ENCODE data around the gene TAF1B.

Gene TAF1B

DNA sequence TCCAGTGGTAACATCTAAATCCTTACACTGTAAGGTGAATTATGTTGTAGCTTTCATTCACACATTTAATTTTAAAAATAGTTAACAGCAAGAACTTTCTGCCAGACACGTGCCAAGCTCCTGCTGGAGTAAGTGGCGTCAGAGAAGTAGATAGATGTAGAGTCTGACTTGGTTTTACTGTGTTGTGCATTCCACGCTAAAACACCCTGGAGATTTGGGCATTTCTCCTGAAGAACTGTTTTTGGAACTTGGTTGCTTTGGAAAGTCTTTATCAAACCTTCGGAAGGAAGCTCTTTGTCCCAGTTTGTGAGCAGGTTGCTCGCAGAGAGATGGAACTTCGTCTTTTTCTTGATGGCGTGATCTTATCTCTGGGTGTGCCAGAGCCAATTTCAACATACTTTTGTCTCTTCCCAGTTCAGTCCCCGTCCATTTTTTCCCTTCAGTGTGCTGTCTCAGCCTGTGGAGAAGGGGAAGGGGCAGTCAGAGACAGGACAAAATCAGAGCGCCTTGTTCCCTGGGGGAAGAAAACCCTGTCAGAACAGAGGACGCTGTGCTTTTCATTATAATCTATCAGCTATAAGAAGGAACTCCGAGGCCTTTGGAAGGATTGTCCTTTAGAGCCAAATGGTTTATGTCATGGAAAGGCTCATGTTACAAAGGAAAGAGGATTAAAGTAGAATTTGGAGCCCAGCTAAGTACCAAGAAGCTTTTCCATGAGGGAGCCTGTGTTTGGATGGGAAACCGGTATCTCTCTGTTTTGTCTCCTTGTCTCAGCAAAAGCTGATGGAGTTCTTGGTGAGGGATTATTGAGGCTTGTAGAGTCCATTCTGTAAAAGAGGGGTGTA is 127.1 kb downstream of the TAF1B start:
- no peak for DNase-seq

DNA sequence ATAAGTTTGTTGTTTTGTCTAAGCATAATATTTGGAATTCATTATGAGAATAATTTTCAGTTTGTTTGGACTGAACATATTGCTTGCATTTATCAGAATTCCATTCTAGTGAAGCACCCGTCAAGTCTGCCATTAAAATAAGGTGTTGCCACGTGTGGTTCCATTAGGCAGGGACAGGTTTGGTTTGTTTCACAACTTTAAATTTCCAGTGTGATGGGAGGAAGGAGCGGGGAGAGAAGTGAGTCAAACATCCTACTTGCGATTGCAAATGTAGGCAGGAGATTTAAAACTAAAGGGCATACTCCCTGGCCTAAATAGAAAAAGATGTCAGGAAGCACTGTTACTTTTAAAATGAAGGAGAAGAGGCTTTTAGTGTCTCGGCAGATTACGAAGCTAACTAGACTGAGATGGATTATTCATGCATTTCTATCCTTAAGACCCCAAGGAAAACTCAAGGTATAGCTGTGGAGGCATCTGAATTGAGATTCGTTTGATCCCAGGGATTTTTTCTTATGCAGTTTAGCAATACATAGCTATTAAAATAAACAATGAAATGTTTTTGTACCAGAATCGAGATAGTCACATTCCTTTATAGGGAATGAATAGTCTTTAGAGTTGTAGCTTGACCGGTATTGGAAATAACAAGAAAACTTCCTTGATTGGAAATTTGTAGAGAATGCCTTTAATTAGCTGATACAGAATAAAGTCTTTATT is 128.0 kb downstream of the TAF1B start:
- no peak for DNase-seq

DNA sequence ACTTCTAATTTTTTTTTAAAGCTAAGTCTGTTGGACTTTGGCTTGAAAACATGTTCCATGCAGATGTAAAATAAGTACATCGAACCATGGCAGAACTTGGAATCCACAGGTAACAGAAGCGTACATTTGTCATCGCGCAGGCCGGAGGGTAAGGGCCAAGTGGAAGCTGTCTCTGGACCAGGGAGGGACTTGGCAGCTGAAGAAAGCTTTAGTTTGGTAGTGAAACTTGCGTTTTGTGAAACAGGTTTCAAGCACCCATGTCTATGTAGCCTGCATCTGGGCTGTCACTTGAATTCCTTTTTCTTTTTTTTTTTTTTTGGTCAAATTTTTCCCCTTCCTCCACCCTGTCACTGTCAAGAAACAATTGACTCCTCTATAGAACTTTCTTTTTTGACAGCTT is 128.6 kb downstream of the TAF1B start:
- DNase-seq, result no peak

DNA sequence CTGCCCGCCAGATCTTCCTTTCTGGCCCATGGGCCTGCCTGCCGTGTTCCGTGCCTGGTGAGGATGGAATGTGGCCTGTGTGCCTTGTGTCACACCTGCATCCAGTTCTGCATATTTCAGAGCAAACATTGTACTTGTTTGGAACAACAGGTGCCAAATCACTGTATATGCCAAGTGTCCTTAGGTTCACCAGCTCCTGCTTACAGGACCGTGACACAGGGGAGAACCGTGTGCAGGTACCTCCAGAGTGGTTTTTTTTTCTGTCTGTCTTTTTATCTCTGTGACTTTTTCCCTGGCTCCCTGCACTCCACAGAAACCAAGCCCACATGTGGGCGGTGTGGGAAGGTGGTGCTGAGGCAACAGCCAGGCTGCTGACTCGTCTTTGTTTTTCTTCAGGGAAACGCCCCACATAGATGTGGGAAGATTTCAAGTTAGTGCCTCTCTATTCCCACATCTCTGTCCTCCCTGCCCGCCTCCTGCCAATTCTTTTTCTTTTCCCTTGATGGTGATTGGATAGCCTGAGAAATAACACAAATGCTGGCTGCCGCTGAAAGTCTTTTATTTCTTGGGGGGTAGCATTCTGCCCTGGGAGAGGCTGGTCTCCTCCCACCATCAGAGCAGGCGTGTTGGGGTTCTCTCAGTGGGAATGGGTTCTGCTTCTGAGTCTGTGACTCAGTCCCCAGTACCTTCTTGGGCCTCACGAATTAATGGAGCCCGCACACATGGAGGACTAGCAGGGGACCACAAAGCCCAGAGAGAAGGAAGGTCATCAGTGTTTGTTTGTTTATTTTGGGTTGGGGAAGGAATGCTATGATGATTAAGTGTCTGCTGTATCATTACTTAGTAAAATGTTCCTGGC is 129.6 kb downstream of the TAF1B start:
- no peak for DNase-seq

DNA sequence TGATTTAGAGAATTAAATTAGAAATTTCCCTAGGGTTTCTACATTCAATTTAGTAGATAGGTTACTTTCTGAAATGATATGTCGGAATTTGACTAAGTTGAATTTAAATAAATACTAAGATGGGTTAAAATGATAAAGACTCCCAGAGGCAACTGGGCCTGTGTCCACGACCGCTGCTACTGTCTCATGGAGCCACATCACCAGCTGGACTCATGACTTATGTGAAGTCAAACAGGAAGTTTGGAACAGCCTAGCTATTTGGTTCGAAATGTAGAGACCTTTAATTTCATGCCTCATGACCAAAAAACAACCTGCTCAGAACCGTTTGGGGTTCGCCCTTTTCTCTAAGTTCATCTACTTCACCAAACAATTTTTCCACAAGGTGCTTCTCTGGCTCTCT is 130.4 kb downstream of the TAF1B start:
- DNase-seq, result no peak

DNA sequence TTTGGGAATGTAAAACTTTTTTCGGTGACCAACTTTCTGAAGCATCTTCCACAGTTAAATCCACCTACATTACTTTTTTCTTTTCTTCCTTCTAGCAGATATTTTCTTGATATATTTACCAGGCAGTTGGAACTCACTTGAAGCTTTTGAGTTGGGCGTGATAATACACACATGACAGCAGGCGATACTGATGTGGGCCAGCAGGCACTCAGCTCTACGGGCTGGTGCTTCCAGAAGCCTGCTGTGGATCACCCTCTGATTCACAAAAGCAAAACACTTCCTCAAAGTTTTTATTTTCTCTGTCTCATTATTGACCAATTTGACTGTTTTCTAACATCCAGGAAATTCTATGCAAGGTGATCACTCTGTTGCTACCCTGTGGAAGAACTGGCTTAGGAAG is 131.1 kb downstream of the TAF1B start:
- no peak for DNase-seq

DNA sequence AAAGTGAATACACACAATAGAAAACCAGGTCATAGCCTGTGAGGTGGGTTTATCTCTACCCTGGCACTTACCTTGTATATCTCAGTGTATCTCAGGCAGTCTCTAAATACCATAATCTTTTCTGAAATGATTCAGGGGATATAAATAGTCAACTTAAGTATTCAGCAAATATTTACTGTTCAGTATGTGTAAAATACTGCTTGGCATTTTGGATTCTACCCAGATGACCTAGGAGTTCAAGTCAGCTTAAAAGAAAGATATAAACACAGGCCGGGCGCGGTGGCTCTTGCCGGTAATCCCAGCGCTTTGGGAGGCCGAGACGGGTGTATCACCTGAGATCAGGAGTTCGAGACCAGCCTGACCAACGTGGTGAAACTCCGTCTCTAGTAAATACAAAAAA is 132.1 kb downstream of the TAF1B start:
- DNase-seq, result no peak

DNA sequence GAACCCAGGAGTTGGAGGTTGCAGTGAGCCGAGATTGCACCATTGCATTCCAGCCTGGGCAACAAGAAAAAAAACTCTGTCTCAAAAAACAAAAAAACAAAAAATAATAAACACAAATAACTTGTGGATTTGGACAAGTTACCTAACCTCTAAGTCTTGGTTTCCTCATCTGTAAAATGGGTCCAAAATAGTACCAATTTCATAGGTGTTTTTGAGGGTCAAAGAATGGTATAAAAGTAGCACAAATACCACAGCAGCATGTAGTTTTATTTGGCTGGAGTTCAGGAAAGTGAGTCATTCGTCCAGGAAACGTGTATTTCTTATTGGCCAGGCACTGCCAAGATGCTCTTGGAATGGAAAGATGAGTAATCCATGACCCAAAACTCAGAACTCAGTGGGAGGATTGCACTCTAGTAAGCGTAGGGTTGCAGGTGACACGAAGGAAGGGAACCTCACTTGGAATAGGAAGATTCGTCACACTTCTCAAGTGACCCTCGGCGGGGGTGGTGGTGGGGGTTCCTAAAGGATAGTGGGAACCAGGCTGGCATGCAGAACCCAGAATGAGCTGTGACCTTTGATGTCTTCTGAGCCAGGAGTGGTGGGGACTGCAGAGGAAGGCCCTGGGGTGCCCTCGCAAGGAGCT is 132.7 kb downstream of the TAF1B start:
- peak; percentile 68 for DNase-seq

DNA sequence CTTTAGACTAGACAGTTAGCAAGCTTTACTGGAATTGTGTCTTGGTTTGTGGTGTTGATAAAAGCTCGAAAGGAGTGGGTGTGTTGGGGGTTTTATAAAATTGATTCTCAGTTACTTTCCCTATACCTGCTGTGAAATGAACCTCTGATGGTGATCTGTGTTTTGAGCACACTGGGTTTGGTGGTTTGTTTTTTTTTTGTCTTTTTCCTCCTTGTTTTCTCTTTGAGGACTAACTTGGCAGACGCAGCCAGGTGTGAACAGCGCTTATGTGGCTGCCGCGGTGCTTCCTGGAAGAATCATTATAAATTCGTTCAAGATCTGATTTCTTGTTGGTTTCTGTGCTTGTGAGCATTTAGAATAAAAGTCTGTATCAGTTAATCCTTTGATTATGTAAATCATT is 136.7 kb downstream of the TAF1B start:
- DNase-seq, result no peak

DNA sequence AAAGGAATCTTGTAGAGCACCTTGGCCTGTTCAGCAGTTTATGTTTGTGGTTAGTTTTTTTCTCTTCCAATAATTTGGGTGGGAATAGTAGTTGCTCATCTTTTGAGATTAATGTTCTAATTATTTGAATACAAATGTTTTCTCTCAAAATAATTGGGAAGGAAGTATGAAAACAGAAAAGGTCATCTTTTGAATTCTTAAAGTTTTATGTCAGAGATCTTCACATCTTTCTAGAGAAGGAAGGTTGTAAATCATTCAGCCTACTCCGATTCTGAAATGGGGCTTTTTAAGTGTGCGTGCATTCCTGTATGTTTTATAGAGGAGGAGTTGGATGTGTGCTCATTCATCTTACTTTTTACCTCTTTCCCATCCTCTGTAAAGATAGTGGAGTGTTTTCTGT is 137.2 kb downstream of the TAF1B start:
- no peak for DNase-seq

DNA sequence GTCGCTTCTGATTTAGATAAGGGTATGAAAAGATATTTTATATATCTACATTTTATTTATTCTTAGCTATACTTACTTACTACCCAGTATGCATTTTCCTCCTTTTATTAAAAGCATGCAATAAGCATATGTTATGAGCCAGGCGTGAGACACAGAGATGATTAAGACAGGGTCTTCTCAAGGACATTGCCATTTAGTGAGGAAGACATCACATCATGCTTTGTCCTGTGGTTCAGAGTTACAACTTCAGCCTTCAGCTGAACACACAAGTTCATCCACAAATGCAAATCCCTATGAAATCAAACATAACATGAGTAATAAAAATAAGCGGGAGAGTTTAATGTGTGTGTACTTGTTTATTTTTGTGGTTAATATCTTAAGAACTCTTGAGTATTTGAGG is 138.4 kb downstream of the TAF1B start:
- no peak for DNase-seq

DNA sequence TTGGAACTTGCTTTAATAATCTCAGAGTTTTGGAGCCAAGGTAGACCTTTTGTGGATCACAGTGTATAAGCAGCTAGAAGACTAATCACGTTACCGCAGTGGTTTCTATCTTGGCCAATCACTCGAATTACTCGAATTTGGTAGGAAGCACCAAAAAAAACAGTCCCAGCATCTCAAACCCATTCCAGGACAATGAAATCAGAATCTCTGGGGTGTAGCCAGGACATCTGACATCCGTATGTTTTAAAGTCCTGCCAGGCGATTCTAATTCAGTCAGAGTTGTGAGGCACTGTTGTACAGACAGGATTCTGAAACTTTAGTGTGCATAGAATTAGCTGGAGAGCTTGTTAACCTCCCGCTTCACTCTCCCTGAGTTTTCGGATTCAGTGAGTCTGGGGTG is 139.0 kb downstream of the TAF1B start:
- no peak for DNase-seq

DNA sequence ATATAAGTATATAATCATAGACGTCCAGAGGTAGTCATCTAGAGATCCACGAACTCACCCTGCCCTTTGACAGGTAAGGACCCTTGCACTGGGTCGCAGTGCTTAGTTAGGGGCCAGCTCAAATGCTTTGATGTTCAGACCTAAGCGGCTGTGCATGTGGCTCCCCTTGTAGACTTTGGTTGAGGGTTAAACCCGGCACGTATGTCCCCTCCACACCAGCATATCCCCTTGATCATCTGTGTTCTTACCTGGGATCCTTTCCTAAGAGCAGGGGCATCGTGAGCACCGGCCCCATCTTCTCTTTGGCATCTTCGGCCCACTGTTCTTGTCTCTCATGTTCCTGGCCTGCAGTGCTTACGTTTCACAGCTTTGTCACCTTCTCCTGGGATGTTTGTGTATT is 139.6 kb downstream of the TAF1B start:
- DNase-seq, result no peak

DNA sequence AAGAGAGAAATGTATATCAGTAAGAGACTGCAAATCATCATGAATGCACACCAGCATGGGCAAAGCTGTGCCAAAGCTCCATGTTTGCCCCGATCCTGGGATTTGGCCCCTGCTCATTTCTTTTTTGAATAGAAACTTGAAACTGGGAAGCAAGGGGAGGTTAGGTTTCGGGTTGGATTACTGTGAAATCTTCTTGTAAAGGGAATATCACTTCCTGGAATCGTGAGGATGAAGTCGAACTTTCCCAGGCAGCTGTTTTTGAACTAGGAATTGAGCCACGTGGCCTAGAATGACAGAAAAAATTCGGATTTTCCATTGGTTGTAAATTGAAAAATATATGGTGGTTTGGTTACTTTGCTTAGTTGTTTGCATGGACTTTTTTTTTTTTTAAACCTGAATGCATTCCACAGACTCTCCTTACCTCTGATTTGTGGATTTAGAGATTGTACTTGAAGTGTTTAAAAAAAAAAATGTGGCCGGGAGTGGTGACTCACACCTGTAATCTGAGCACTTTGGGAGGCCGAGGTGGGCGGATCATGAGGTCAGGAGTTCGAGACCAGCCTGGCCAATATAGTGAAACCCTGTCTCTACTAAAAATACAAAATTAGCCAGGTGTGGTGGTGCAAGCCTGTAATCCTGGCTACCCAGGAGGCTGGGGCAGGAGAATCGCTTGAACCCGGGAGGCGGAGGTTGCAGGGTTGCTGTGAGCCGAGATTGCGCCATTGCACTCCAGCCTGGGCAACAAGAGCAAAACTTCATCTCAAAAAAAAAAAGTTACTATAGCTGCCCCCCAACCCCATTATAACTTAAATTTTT is 140.3 kb downstream of the TAF1B start:
- no peak for DNase-seq
